ENCODE measurements around the gene LPAR1.
"Not testable (repeated sequence)": the region's sequence is repeated elsewhere in the genome, so short reads cannot be mapped to it uniquely, and the experiment has no call there.

LPAR1 gene

DNA sequence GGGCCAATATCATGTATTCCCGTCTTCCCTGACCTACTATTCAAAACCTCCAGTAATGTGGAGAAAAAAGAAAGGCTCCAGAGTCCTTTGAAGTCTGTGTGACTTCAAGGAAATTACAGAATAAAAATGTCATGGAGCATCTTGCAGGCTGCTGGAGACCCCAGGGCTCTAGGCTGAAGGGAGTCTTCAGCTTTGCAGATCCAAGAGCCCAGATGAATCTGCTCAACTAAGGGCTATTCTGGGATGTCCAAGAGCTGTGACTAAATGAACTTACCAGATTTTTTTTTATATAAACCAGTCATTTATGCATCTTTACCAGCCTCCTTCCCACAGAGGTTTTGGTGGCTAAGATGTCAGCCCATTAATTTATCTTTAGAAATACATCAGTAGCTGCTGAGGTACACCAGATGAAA is 202.4 kb downstream of the LPAR1 start:
- TF ChIP-seq, protein P1, sequence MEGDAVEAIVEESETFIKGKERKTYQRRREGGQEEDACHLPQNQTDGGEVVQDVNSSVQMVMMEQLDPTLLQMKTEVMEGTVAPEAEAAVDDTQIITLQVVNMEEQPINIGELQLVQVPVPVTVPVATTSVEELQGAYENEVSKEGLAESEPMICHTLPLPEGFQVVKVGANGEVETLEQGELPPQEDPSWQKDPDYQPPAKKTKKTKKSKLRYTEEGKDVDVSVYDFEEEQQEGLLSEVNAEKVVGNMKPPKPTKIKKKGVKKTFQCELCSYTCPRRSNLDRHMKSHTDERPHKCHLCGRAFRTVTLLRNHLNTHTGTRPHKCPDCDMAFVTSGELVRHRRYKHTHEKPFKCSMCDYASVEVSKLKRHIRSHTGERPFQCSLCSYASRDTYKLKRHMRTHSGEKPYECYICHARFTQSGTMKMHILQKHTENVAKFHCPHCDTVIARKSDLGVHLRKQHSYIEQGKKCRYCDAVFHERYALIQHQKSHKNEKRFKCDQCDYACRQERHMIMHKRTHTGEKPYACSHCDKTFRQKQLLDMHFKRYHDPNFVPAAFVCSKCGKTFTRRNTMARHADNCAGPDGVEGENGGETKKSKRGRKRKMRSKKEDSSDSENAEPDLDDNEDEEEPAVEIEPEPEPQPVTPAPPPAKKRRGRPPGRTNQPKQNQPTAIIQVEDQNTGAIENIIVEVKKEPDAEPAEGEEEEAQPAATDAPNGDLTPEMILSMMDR (conservative IDR thresholded peaks at IDR 0.05) = no peak
- H3K27ac ChIP-seq = no peak overlapping the region

DNA sequence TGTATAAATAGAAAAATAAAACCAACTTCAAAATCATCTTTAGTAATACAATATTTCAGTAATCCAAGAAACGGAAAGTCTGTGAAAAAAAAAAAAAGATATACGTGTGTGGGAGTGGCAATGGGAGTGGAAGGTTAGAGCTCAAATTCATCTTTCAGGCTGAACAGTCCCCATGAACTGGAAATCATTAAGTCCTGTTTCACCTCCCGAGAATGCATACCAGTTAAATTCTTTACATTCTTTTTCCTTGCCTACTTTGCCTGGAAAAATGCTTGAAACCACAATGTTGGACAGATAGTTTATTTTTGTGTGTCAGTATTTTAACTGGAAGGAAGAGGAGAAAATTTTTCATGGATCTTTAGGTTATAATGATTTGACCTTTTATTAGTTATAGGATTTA is 202.9 kb downstream of the LPAR1 start:
- H3K27ac ChIP-seq = no peak overlapping the region

DNA sequence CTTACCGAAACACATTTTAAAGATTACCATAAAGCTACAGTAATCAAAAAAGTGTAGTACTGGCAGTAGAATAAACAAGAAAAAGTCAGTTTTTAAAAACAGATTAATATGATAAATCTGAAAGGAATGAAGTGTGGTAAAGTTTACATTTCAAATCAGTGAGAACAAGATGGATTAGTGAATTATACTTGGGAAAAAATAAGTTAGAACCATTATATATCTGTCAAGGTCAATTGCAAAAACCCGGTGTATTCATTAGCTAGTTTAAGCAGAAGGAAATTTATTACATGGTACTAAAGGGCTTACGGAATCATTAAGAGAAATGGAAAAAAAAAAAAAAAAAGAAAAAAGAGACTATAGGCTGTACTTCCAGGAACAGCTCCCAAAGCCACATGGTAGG is 205.3 kb downstream of the LPAR1 start:
- no peak overlapping the region for H3K27ac ChIP-seq
- TF ChIP-seq, protein P1 (conservative IDR thresholded peaks at IDR 0.05) = no peak

More for the DNA sequence above, 202.9 kb downstream of the LPAR1 start:
- TF ChIP-seq, protein P1 (conservative IDR thresholded peaks at IDR 0.05) = no peak

DNA sequence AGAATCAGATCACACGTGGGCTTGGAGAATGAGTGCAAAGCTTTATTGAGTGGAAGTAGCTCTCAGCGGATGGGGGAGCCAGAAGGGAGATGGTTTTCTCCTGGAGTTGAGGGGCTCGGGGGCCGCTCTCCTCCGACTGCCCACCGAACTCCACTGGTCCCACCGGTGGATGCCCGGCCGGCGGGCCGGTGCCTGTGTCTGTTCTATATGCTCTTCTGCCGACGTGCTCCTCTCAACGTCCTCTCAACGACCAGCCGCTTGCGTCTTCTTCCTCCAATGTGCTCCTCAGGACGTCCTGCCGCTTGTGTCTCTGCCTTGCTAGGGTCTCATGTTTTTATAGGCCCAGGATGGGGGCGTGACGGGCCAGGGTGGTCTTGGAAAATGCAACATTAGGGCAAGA is 207.8 kb downstream of the LPAR1 start:
- TF ChIP-seq, protein P1 (conservative IDR thresholded peaks at IDR 0.05) = no peak
- no peak overlapping the region for H3K27ac ChIP-seq

DNA sequence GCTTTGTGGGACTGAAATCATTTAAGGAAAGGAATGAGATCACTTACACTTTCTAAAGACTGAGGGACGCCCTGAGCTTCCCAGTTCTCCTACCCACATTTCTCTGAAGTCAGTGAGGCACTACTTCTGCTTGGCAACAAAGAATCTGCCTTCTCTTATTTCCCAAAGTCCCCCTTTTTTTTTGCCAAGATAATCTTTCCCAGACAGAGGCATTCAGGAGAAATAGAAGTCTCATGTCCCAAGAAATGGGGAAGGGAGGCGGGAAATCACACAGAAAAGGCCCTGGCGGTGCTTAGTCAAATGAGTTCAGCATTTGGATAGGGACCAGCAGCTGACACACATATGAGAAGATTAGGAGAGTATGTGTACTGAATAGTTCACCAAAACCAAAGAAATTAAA is 210.0 kb downstream of the LPAR1 start:
- no peak overlapping the region for H3K27ac ChIP-seq
- TF ChIP-seq, protein P1 (conservative IDR thresholded peaks at IDR 0.05) = no peak

DNA sequence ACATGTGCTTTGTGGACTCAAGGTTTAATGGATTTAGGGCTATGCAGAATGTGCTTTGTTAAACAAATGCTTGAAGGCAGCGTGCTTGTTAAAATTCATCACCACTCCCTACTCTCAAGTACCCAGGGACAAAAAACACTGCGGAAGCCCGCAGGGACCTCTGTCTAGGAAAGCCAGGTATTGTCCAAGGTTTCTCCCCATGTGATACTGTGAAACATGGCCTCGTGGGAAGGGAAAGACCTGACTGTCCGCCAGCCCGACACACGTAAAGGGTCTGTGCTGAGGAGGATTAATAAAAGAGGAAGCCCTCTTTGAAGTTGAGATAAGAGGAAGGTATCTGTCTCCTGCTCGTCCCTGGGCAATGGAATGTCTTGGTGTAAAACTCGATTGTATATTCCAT is 211.9 kb downstream of the LPAR1 start:
- peak overlapping the region; percentile 71 for H3K27ac ChIP-seq

DNA sequence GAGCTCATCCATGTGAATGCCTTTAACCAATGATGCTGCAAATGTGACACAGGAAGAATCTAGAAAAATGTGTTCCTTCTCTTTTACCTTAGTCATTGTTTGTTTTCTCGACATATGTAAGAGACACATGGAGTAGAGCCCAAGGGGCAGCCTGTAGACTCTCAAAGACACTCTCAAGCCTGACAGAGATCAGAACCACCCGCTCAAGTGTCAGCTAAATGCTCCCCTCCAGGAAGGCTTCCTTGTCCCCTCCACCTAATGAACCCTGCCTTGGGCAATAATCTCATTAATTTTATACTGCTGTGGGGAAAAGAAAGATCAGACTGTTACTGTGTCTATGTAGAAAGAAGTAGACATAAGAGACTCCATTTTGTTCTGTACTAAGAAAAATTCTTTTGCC is 212.3 kb downstream of the LPAR1 start:
- H3K27ac ChIP-seq = peak overlapping the region; percentile 71
- TF ChIP-seq, protein P1 (conservative IDR thresholded peaks at IDR 0.05) = no peak

DNA sequence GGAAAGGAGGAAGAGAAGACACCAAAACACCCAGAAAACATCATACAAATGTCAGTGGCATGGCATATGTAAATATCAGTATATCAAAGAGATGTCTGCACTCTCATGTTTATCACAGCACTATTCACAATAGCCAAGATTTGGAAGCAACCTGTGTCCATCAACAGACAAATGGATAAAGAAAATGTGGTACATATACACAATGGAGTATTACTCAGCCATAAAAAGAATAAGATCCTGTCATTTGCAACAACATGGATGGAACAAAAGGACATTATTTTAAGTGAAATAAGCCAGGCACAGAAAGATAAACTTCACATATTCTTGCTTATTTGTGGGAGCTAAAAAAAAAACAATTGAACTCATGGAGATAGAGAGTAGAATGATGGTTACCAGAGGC is 213.1 kb downstream of the LPAR1 start:
- not testable (repeated sequence) for H3K27ac ChIP-seq
